ENCODE data around the gene NOTCH1. TPM values are rescaled to one million over a fixed set of nuclear protein-coding genes. Genes with fewer than 3 reads are reported as not detected.

NOTCH1 gene
- total RNA-seq, 1 donor from 2014 or later, result 34.1 TPM

DNA sequence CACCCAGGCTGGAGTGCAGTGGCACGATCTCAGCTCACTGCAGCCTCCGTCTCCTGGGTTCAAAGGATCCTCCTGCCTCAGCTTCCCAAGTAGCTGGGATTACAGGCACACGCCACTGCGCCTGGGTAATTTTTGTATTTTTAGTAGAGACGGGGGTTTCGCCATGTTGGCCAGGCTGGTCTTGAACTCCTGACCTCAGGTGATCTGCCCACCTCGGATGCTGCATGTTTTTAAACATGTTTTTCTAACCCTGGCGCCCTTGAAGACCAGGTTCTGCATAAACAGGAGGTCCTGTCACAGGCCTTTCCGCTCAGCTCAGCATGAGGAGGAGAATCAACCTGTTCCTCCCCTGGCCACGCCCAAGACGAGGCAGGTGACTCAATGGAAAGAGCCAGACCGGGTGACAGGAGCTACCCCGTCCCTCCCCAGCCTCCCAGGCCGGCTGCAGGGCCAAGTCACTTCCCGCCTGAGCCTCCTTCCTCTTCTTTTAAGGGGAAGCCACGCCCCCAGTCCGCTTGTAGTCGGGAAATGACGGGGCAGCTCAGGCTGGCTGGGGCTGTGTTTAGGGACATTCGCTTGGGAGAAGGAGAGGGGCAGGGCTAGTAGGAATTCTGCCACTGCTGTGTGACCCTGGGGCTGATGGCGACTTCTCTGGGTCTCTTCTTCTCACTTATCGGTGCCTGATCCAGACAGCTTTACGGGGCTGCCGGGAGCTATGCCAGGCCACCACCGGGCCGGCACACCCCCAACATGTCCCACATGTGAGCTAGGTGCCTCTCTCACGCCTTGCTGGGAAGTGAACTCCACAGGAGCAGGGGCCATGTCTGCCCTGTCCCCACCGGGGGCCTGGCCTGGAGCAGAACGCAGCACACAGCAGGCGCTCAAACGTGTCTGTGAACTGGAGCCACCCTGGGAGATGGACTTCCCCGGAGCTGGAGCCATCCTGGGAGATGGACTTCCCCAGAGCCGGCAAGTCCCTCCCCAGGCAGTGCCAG, 6.1 kb downstream of the NOTCH1 start:
- Histone ChIP-seq H3K79me2 (ENCODE audit: insufficient read depth, low read length) (peaks cover 81% of the 10 kb centered on the region), H3K4me1 (ENCODE audit: insufficient read depth, low read length) (peaks cover 42% of the 10 kb centered on the region), H2AFZ (ENCODE audit: low read depth, low read length) (peak overlapping the region; percentile 59), H3K4me3 (ENCODE audit: insufficient read depth, low read depth, low read length) (no peak overlapping the region), H3K9ac (ENCODE audit: low read length) (peak overlapping the region; percentile 51), H3K27ac (ENCODE audit: low read depth, low read length) (peak overlapping the region; percentile 58), H3K4me2 (ENCODE audit: low read length) (peak overlapping the region; percentile 74), H3K9me3 (ENCODE audit: insufficient read depth, low read depth, low read length) (no peaks in the 10 kb centered on the region), H4K20me1 (ENCODE audit: insufficient read depth, low read length) (peaks cover 91% of the 10 kb centered on the region), H3K27me3 (ENCODE audit: insufficient read depth, low read length) (no peaks in the 10 kb centered on the region), H3K36me3 (ENCODE audit: insufficient read depth, low read length) (no peaks in the 10 kb centered on the region)
- Mint-ChIP-seq H3K9me3 (ENCODE audit: unreplicated experiment) (no peaks in the 10 kb centered on the region), H3K36me3 (ENCODE audit: low read depth, unreplicated experiment) (peaks cover 8% of the 10 kb centered on the region), H3K27me3 (ENCODE audit: low read depth, unreplicated experiment) (no peaks in the 10 kb centered on the region), H3K4me3 (ENCODE audit: unreplicated experiment) (no peak overlapping the region), H3K4me1 (ENCODE audit: low read depth, unreplicated experiment) (no peaks in the 10 kb centered on the region), H3K27ac (ENCODE audit: unreplicated experiment) (no peak overlapping the region)
- TF ChIP-seq, protein P1, sequence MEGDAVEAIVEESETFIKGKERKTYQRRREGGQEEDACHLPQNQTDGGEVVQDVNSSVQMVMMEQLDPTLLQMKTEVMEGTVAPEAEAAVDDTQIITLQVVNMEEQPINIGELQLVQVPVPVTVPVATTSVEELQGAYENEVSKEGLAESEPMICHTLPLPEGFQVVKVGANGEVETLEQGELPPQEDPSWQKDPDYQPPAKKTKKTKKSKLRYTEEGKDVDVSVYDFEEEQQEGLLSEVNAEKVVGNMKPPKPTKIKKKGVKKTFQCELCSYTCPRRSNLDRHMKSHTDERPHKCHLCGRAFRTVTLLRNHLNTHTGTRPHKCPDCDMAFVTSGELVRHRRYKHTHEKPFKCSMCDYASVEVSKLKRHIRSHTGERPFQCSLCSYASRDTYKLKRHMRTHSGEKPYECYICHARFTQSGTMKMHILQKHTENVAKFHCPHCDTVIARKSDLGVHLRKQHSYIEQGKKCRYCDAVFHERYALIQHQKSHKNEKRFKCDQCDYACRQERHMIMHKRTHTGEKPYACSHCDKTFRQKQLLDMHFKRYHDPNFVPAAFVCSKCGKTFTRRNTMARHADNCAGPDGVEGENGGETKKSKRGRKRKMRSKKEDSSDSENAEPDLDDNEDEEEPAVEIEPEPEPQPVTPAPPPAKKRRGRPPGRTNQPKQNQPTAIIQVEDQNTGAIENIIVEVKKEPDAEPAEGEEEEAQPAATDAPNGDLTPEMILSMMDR (IDR thresholded peaks at IDR 0.05; ENCODE audit: insufficient read depth, low read depth, low read length), result no peak
- TF ChIP-seq EZH2 (IDR thresholded peaks at IDR 0.05; ENCODE audit: insufficient read depth, low read length), result no peak
- FAIRE-seq (no peak), DNase-seq (ENCODE audit: low read depth) (peak; percentile 62)

DNA sequence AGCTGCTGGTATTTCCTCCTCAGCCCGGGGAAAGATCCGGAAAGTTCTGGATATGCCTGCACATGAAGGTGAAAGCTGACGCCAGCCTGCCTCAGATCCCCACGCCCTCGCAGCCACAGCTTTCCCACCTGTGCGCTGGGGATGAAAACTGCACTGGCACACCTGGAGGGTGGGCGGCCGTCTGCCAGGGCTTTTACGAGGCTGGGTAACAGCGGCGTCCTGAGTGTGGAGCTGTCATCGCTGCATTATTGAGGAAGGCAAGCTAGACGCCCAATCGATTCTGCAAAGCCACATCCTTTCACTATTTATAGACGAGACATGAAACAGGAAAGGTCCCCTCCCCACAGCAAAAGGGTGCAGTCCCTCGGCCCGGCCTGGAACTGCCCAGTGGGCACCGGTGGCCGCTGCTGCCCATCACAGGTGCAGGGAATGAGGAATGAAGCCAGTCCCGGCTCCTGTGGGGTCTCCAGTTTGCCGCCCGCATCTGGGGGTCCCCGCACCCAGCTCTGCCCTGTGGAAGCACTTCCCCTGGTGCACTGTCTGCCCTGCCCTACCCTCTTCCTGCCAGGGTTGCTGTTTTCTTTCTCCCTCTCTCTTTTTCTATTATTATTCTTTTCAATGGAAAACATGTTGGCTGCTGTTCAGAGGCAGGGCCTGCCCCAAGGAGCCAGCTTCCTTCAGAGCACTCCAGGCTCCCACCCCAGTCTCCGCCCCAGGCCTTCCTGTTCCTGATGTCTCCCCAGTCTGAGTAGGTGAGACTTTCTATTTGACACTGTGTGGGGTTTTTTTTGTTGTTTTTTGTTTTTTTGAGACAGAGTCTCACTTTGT, 7.0 kb downstream of the NOTCH1 start:
- no peaks in the 10 kb centered on the region for H3K4me1 Mint-ChIP-seq (ENCODE audit: low read depth, unreplicated experiment)
- H2AFZ ChIP-seq (ENCODE audit: low read depth, low read length), result no peak overlapping the region
- H3K4me3 ChIP-seq (ENCODE audit: insufficient read depth, low read depth, low read length), result no peak overlapping the region
- no peaks in the 10 kb centered on the region for H3K27me3 ChIP-seq (ENCODE audit: insufficient read depth, low read length)
- H3K4me2 ChIP-seq (ENCODE audit: low read length), result peak overlapping the region; percentile 5
- H3K4me1 ChIP-seq (ENCODE audit: insufficient read depth, low read length), result peaks cover 39% of the 10 kb centered on the region
- H3K27me3 Mint-ChIP-seq (ENCODE audit: low read depth, unreplicated experiment), result no peaks in the 10 kb centered on the region
- no peak overlapping the region for H3K27ac Mint-ChIP-seq (ENCODE audit: unreplicated experiment)
- FAIRE-seq (no peak), DNase-seq (ENCODE audit: low read depth) (no peak)
- H3K36me3 Mint-ChIP-seq (ENCODE audit: low read depth, unreplicated experiment), result peaks cover 9% of the 10 kb centered on the region
- no peaks in the 10 kb centered on the region for H3K9me3 Mint-ChIP-seq (ENCODE audit: unreplicated experiment)
- H3K27ac ChIP-seq (ENCODE audit: low read depth, low read length), result no peak overlapping the region
- no peaks in the 10 kb centered on the region for H3K9me3 ChIP-seq (ENCODE audit: insufficient read depth, low read depth, low read length)
- H3K4me3 Mint-ChIP-seq (ENCODE audit: unreplicated experiment), result no peak overlapping the region
- peaks cover 89% of the 10 kb centered on the region for H4K20me1 ChIP-seq (ENCODE audit: insufficient read depth, low read length)
- H3K36me3 ChIP-seq (ENCODE audit: insufficient read depth, low read length), result no peaks in the 10 kb centered on the region
- no peak overlapping the region for H3K9ac ChIP-seq (ENCODE audit: low read length)
- H3K79me2 ChIP-seq (ENCODE audit: insufficient read depth, low read length), result peaks cover 75% of the 10 kb centered on the region
- TF ChIP-seq EZH2 (IDR thresholded peaks at IDR 0.05; ENCODE audit: insufficient read depth, low read length), result no peak
- TF ChIP-seq, protein P1 (IDR thresholded peaks at IDR 0.05; ENCODE audit: insufficient read depth, low read depth, low read length), result no peak
